Type B pancreatic cell (in vitro differentiated cells): ENCODE data around the gene LGALS7. TPM values are rescaled to one million over a fixed set of nuclear protein-coding genes. Genes with fewer than 3 reads are reported as not detected.
"Not testable (repeated sequence)": the region's sequence is repeated elsewhere in the genome, so short reads cannot be mapped to it uniquely, and the experiment has no call there.

Experiments used
- DNase-seq: peaks from one replicate; pipeline ENCODE4 v3.0.0; 2021; ENCODE audit warnings: mixed read lengths; ENCODE audit not compliant: unreplicated experiment; ENCODE audit errors: extremely low spot score
- H3K27ac Mint-ChIP-seq: 2 replicates; pipeline ENCODE4 v1.8.0; 2021; ENCODE audit warnings: mild to moderate bottlenecking, mixed read lengths
- H3K27me3 Mint-ChIP-seq: 2 replicates; pipeline ENCODE4 v1.8.0; 2021; ENCODE audit warnings: mixed read lengths
- H3K36me3 Mint-ChIP-seq: 2 replicates; pipeline ENCODE4 v1.8.0; 2021; ENCODE audit warnings: mixed read lengths
- H3K4me1 Mint-ChIP-seq: one replicate; pipeline ENCODE4 v1.8.0; 2021; ENCODE audit warnings: mixed read lengths; ENCODE audit not compliant: unreplicated experiment
- H3K4me3 Mint-ChIP-seq: 2 replicates; pipeline ENCODE4 v1.8.0; 2021; ENCODE audit warnings: mild to moderate bottlenecking, mixed read lengths
- H3K9me3 Mint-ChIP-seq: 2 replicates; pipeline ENCODE4 v1.8.0; 2021; ENCODE audit warnings: mixed read lengths
- total RNA-seq: library from RNA; stranded (reverse); gene quantifications from 2 replicates; pipeline ENCODE4 v1.2.1, GENCODE V29; 2021; ENCODE audit warnings: low replicate concordance
- TF ChIP-seq, protein P1 (sequence below): fragments of 200-600 bp; sonication (generic); conservative IDR thresholded peaks from 2 replicates; pipeline ENCODE4 v1.5.0; 2021; ENCODE audit warnings: antibody characterized with exemption, mild to moderate bottlenecking

The LGALS7 gene
- total RNA-seq, 1 donor from 2014 or later = 1.8 TPM

DNA sequence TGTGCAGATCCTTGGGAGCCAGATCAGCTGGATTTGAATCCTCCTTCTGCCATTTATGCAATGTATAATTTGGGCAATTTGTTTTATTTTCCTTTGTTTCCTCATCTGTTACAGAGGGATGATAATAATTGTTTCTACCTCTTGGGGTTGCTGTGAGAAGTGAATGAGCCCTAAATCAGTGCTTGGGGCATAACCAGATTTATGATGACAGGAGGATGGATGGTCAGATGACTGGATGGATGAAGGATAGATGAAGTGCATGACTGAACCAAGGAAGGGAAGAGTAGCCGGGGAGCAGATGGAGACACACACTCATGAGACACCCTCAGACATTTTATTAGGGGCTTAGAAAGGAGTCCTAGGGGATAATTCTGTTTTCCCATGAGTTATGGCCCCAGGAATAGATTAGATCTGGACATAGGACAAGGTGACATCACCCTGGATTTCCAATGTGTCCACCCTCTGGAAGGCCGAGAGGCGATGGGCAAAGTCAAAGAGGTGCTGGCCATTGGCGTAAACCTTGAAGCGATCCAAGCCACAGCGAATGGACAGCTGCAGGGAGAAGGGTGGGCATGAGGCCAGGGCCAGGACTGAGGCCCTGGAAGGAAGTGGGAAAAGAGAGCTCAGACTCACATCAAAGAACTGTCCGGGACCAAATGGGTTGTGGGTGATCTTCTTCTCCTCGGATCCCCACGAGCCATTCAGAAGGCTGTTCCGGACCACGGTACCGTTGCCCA is 28.2 kb upstream of the LGALS7 start:
- H3K9me3 Mint-ChIP-seq = peaks cover 5% of the 10 kb centered on the region

DNA sequence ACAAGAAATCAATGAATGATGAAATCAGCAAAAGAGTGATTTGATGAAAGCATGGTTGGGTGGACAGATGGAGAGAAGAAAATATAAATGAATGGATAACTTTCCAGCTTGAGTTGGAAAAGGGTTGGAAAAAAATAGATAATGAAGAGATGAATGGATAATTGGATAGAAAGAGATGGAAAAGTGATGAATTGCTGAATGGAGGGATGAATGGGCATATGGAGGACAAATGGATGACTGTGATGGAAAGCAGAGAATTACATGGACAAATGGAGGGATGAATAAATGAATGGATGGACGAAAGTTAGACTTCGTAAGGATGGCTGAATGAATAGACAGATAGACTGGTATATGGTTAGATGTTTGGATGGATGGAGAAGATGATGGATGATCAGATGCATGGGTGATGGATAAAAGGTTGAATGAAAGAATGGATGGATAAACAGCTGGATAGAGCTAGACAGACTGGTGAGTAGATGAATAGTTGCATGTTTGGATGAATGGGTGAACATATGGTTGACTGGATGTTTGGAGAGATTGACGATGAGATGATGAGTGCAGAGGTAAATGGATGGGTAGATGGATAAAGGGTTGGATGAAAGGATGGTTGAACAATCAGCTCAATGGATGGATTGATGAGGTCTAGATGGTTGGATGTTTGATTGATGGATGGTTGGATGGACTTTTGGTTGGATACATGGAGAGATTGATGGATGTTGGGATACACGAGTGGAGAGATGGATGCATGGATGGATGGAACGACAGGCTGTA is 27.4 kb upstream of the LGALS7 start:
- Mint-ChIP-seq H3K36me3 (peaks cover 4% of the 10 kb centered on the region), H3K9me3 (peaks cover 5% of the 10 kb centered on the region), H3K4me1 (no peaks in the 10 kb centered on the region), H3K4me3 (no peak overlapping the region), H3K27me3 (no peaks in the 10 kb centered on the region), H3K27ac (no peak overlapping the region)
- TF ChIP-seq, protein P1, sequence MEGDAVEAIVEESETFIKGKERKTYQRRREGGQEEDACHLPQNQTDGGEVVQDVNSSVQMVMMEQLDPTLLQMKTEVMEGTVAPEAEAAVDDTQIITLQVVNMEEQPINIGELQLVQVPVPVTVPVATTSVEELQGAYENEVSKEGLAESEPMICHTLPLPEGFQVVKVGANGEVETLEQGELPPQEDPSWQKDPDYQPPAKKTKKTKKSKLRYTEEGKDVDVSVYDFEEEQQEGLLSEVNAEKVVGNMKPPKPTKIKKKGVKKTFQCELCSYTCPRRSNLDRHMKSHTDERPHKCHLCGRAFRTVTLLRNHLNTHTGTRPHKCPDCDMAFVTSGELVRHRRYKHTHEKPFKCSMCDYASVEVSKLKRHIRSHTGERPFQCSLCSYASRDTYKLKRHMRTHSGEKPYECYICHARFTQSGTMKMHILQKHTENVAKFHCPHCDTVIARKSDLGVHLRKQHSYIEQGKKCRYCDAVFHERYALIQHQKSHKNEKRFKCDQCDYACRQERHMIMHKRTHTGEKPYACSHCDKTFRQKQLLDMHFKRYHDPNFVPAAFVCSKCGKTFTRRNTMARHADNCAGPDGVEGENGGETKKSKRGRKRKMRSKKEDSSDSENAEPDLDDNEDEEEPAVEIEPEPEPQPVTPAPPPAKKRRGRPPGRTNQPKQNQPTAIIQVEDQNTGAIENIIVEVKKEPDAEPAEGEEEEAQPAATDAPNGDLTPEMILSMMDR = no peak
- DNase-seq = no peak

More for the DNA sequence above, 28.2 kb upstream of the LGALS7 start:
- DNase-seq = no peak
- TF ChIP-seq, protein P1 = no peak
- Mint-ChIP-seq H3K27me3 (no peaks in the 10 kb centered on the region), H3K36me3 (peaks cover 4% of the 10 kb centered on the region), H3K4me3 (no peak overlapping the region), H3K4me1 (no peaks in the 10 kb centered on the region), H3K27ac (no peak overlapping the region)

DNA sequence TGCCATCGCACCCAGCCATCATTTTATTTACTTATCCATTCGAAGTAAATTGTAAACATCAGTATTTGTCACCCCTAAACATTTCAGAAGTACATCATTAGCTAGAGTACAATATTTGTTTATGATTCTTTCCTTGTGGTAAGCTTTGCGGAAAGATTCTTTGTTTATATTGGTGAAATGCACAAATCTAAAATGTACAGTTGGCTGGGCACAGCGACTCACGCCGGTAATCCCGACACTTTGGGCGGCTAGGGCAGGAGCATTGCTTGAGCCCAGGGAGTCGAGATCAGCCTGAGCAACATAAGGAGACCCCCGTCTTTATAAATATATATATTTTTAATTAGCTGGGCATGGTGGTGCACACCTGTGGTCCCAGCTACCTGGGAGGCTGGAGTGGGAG is 25.8 kb upstream of the LGALS7 start:
- H3K9me3 Mint-ChIP-seq = peaks cover 5% of the 10 kb centered on the region
- no peaks in the 10 kb centered on the region for H3K4me1 Mint-ChIP-seq
- no peak overlapping the region for H3K27ac Mint-ChIP-seq
- no peak overlapping the region for H3K4me3 Mint-ChIP-seq
- no peaks in the 10 kb centered on the region for H3K27me3 Mint-ChIP-seq
- DNase-seq = no peak
- TF ChIP-seq, protein P1 = no peak
- peaks cover 4% of the 10 kb centered on the region for H3K36me3 Mint-ChIP-seq

DNA sequence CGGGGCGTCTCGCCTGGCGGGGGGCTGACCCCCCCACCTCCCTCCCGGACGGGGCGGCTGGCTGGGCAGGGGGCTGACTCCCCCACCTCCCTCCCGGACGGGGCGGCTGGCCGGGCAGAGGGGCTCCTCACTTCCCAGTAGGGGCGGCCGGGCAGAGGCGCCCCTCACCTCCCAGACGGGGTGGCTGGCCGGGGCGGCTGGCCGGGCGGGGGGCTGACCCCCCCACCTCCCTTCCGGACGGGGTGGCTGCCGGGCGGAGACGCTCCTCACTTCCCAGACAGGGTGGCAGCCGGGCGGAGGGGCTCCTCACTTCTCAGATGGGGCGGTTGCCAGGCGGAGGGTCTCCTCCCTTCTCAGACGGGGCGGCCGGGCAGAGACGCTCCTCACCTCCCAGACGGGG is 24.5 kb upstream of the LGALS7 start:
- not testable (repeated sequence) for H3K4me3 Mint-ChIP-seq, H3K4me1 Mint-ChIP-seq, H3K36me3 Mint-ChIP-seq, H3K9me3 Mint-ChIP-seq, DNase-seq, H3K27me3 Mint-ChIP-seq, H3K27ac Mint-ChIP-seq

DNA sequence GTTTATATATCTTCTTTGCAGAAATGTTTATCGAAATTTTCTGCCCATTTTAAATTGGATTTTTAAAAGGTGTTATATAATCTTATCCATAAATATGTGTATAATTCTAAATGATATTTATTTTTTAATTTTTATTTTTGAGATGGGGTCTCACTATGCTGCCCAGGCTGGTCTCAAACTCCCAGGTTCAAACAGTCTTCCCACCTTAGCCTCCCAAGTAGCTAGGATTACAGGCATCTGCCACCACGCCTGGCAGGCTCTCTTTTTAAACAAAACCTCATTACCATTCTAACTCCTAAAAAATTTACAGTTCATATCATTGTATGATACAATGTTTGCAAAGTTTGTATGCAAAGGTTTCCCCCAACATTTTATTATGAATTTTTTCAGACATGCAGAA is 22.8 kb upstream of the LGALS7 start:
- DNase-seq = no peak
- Mint-ChIP-seq H3K9me3 (peaks cover 5% of the 10 kb centered on the region), H3K27ac (no peak overlapping the region), H3K36me3 (peaks cover 4% of the 10 kb centered on the region), H3K4me1 (peaks cover 4% of the 10 kb centered on the region), H3K27me3 (peaks cover 3% of the 10 kb centered on the region), H3K4me3 (no peak overlapping the region)
- TF ChIP-seq, protein P1 = no peak

DNA sequence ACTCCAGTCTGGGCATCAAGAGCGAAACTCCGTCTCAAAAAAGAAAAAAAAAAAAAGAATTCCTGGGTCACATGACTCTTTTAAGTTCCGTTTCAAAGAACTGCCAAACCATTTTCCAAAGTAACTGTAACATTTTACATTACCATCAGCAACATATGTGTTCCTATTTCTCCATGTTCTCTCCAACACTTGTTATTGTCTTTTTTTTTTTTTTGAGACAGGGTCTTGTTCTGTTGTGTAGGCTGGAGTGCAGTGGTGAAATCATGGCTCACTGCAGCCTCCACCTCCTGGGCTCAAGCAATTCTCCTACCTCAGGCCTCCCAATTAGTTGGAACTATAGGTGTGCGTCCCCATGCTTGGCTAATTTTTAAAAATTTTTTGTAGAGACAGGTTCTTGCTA is 22.2 kb upstream of the LGALS7 start:
- H3K4me1 Mint-ChIP-seq = peaks cover 4% of the 10 kb centered on the region
- no peak overlapping the region for H3K4me3 Mint-ChIP-seq
- TF ChIP-seq, protein P1 = no peak
- peaks cover 3% of the 10 kb centered on the region for H3K27me3 Mint-ChIP-seq
- H3K27ac Mint-ChIP-seq = no peak overlapping the region
- no peak for DNase-seq
- H3K9me3 Mint-ChIP-seq = peaks cover 5% of the 10 kb centered on the region
- H3K36me3 Mint-ChIP-seq = peaks cover 4% of the 10 kb centered on the region
